Smooth muscle cell (in vitro differentiated cells): ENCODE measurements around the gene GPATCH3. TPM values are rescaled to one million over a fixed set of nuclear protein-coding genes. Genes with fewer than 3 reads are reported as not detected.
"Not testable (repeated sequence)": the region's sequence is repeated elsewhere in the genome, so short reads cannot be mapped to it uniquely, and the experiment has no call there.

Source experiments
- DNase-seq: peaks from one replicate; lab custom pipeline; 2025; ENCODE audit not compliant: unreplicated experiment; lab: John Stamatoyannopoulos, UW
- H2AFZ ChIP-seq: fragments of 200-600 bp; sonication (generic); 2 replicates; pipeline ENCODE4 v1.6.0; 2016; ENCODE audit warnings: antibody characterized with exemption, low read depth, mild to moderate bottlenecking
- H3F3A ChIP-seq: fragments of 200-600 bp; sonication (generic); 2 replicates; pipeline ENCODE4 v1.6.0; 2017; ENCODE audit warnings: antibody characterized with exemption, low read depth
- H3K27ac ChIP-seq: fragments of 200-600 bp; sonication (generic); 2 replicates; pipeline ENCODE4 v1.5.1; 2016; ENCODE audit warnings: low read depth, mild to moderate bottlenecking
- H3K27me3 ChIP-seq: fragments of 200-600 bp; sonication (generic); 2 replicates; pipeline ENCODE4 v1.6.1; 2016; ENCODE audit warnings: low read depth, mild to moderate bottlenecking
- H3K36me3 ChIP-seq: fragments of 200-600 bp; sonication (generic); 2 replicates; pipeline ENCODE4 v1.5.1; 2016; ENCODE audit warnings: low read depth
- H3K4me1 ChIP-seq: fragments of 200-600 bp; sonication (generic); 2 replicates; pipeline ENCODE4 v1.5.1; 2016; ENCODE audit warnings: low read depth
- H3K4me2 ChIP-seq: fragments of 200-600 bp; sonication (generic); 2 replicates; pipeline ENCODE4 v1.6.0; 2016; ENCODE audit warnings: mild to moderate bottlenecking
- H3K4me3 ChIP-seq: fragments of 200-600 bp; sonication (generic); 2 replicates; pipeline ENCODE4 v1.5.1; 2016; ENCODE audit warnings: mild to moderate bottlenecking
- H3K79me2 ChIP-seq: fragments of 200-600 bp; sonication (generic); 2 replicates; pipeline ENCODE4 v1.6.0; 2016; ENCODE audit warnings: low read depth, mild to moderate bottlenecking
- H3K9ac ChIP-seq: fragments of 200-600 bp; sonication (generic); 2 replicates; pipeline ENCODE4 v1.6.0; 2016; ENCODE audit warnings: low read depth
- H3K9me3 ChIP-seq: fragments of 200-600 bp; sonication (generic); replicated peaks from 2 replicates; pipeline ENCODE4 v1.5.1; 2016; ENCODE audit warnings: low read depth
- H4K20me1 ChIP-seq: fragments of 200-600 bp; sonication (generic); 2 replicates; pipeline ENCODE4 v1.6.0; 2016; ENCODE audit warnings: low read depth
- WGBS: methylation state at CpG from one replicate; pipeline ENCODE4 v1.1.7; 2016; ENCODE audit warnings: low lambda C conversion rate; 5-methylcytosine and 5-hydroxymethylcytosine counted together
- polyA plus RNA-seq: library from polyadenylated mRNA; unstranded; fragments of >200 nt; fragmentation: Nextera tagmentation; extraction: Ambion mirVana; gene quantifications from 2 replicates; pipeline ENCODE4 v1.2.1, GENCODE V29; 2016
- total RNA-seq: library from RNA; depleted of rRNA; stranded (reverse); fragments of >200 nt; gene quantifications from 2 replicates; pipeline ENCODE4 v1.2.3, GENCODE V29; 2014
- TF ChIP-seq, protein P1 (sequence below): fragments of 200-600 bp; sonication (generic); IDR thresholded peaks from 2 replicates; pipeline ENCODE4 v1.5.1; 2017; ENCODE audit warnings: borderline replicate concordance, mild to moderate bottlenecking, antibody characterized with exemption; ENCODE audit not compliant: insufficient read depth, poor library complexity, severe bottlenecking

Gene GPATCH3
- total and polyA plus RNA-seq, 2 experiments from 2014 or later, result 5.6 to 17.4 TPM

DNA sequence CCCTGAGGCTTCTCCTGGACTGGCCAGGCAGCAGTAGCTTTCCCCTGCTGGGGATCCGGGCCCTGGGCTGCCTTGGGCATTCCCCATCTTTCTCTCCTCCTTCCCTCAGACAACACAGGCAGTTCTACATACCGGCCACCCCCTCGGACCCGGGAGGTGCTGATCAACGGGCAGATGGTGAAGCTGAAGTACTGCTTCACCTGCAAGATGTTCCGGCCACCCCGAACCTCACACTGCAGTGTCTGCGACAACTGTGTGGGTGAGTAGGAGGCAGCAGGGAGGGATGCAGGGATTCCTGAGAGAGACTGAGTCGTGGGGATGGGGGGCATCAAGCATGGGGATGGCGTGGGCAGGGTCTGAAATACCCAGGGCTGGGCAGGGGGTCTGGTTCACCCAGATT, 51.8 kb downstream of the GPATCH3 start:
- H3K79me2 ChIP-seq, result no peaks in the 10 kb centered on the region
- H3F3A ChIP-seq, result no peaks in the 10 kb centered on the region
- H4K20me1 ChIP-seq, result peaks cover 3% of the 10 kb centered on the region
- WGBS, result 92% methylated on average over 10 of the region's 10 CpGs
- H3K4me1 ChIP-seq, result no peaks in the 10 kb centered on the region
- H3K36me3 ChIP-seq, result no peaks in the 10 kb centered on the region
- H3K27me3 ChIP-seq, result no peaks in the 10 kb centered on the region
- no peak for DNase-seq
- H3K27ac ChIP-seq, result peak overlapping the region; percentile 23
- no peak overlapping the region for H2AFZ ChIP-seq
- no peak overlapping the region for H3K4me2 ChIP-seq
- no peak overlapping the region for H3K4me3 ChIP-seq
- no peaks in the 10 kb centered on the region for H3K9me3 ChIP-seq
- TF ChIP-seq, protein P1, sequence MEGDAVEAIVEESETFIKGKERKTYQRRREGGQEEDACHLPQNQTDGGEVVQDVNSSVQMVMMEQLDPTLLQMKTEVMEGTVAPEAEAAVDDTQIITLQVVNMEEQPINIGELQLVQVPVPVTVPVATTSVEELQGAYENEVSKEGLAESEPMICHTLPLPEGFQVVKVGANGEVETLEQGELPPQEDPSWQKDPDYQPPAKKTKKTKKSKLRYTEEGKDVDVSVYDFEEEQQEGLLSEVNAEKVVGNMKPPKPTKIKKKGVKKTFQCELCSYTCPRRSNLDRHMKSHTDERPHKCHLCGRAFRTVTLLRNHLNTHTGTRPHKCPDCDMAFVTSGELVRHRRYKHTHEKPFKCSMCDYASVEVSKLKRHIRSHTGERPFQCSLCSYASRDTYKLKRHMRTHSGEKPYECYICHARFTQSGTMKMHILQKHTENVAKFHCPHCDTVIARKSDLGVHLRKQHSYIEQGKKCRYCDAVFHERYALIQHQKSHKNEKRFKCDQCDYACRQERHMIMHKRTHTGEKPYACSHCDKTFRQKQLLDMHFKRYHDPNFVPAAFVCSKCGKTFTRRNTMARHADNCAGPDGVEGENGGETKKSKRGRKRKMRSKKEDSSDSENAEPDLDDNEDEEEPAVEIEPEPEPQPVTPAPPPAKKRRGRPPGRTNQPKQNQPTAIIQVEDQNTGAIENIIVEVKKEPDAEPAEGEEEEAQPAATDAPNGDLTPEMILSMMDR, result no peak
- H3K9ac ChIP-seq, result no peak overlapping the region

DNA sequence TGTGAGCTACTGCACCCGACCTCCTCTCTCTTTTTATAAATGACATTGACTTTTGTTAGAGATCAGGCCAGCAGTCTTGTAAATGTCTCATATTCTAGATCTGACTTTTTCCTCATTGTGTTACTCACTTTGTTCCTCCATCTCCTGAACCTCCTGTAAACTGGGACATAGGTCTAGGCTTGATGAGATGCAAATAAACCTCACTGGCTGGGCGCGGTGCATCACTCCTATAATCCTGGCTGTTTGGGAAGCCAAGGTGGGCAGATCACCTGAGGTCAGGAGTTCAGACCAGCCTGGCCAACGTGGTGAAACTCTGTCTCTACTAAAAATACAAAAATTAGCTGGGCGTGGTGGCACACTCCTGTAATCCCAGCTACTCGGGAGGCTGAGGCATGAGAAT, 52.4 kb downstream of the GPATCH3 start:
- not testable (repeated sequence) for H3F3A ChIP-seq, H3K9ac ChIP-seq, H3K36me3 ChIP-seq, H4K20me1 ChIP-seq, H3K79me2 ChIP-seq, H3K9me3 ChIP-seq, DNase-seq, H3K27ac ChIP-seq, H3K27me3 ChIP-seq, H3K4me3 ChIP-seq, H2AFZ ChIP-seq, H3K4me1 ChIP-seq, H3K4me2 ChIP-seq
- 91% methylated on average over 6 of the region's 6 CpGs for WGBS

DNA sequence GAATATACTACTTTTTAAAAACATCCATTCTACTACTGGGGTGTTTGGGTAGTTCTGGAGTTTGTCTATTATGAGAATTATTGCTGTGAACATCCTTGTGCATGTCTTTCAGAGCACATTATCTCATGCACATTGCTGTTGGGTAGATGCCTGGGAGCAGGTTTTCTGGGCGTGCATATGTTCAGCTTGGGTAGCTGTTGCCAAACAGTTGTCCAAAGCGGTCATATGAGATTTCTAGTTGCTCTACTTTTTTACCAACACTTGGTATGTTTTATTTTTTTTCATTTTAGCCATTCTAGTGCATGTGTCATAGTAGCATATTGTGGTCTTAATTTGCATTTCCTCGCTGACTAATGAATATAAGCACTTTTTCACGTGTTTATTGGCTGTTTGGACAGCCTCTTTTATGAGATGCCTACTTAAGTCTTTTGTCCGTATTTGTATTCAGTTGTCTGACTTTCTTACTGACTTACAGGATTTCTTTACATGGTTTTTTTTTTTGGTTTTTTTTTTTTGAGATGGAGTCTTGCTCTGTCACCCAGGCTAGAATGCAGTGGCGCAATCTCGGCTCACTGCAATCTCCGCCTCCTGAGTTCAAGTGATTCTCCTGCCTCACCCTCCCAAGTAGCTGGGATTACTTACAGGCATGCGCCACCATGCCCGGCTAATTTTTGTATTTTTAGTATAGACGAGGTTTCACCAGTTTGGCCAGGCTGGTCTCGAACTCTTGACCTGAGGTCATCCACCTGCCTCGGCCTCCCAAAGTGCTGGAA, 55.7 kb downstream of the GPATCH3 start:
- TF ChIP-seq, protein P1, result no peak
- H3F3A ChIP-seq, result no peaks in the 10 kb centered on the region
- H3K4me3 ChIP-seq, result no peak overlapping the region
- no peak overlapping the region for H3K27ac ChIP-seq
- no peak for DNase-seq
- H3K4me2 ChIP-seq, result no peak overlapping the region
- H3K36me3 ChIP-seq, result no peaks in the 10 kb centered on the region
- peaks cover 3% of the 10 kb centered on the region for H4K20me1 ChIP-seq
- no peaks in the 10 kb centered on the region for H3K9me3 ChIP-seq
- no peaks in the 10 kb centered on the region for H3K4me1 ChIP-seq
- H3K79me2 ChIP-seq, result no peaks in the 10 kb centered on the region
- H3K27me3 ChIP-seq, result no peaks in the 10 kb centered on the region
- no peak overlapping the region for H3K9ac ChIP-seq
- H2AFZ ChIP-seq, result no peak overlapping the region
- WGBS, result 95% methylated on average over 13 of the region's 13 CpGs

Other genes starting within 250 kb of the GPATCH3 start
- gene ARID1A, start 204.5 kb downstream of the GPATCH3 start, total RNA-seq, result 30.4 and 33.1 TPM in 2 replicates
- 17.5 and 24.9 TPM in 2 replicates for gene ARID1A, start 204.5 kb downstream of the GPATCH3 start, polyA plus RNA-seq
- gene PIGV, start 112.5 kb downstream of the GPATCH3 start, total RNA-seq, result 9.9 and 13.8 TPM in 2 replicates
- 8.7 and 9.4 TPM in 2 replicates for gene PIGV, start 112.5 kb downstream of the GPATCH3 start, polyA plus RNA-seq
- 16.7 and 52.5 TPM in 2 replicates for gene ZDHHC18, start 73.8 kb downstream of the GPATCH3 start, total RNA-seq
- gene ZDHHC18, start 73.8 kb downstream of the GPATCH3 start, polyA plus RNA-seq, result 20.3 and 20.8 TPM in 2 replicates
- gene SFN, start 37.3 kb downstream of the GPATCH3 start, total RNA-seq, result 62.8 and 110 TPM in 2 replicates
- 112 and 320 TPM in 2 replicates for gene SFN, start 37.3 kb downstream of the GPATCH3 start, polyA plus RNA-seq
- gene GPN2, start 10.2 kb downstream of the GPATCH3 start, total RNA-seq, result 7.3 and 13.3 TPM in 2 replicates
- gene GPN2, start 10.2 kb downstream of the GPATCH3 start, polyA plus RNA-seq, result 29.4 and 36.3 TPM in 2 replicates
- gene NR0B2, start 13.5 kb upstream of the GPATCH3 start, total RNA-seq, result not detected in 2 replicates
- not detected in 2 replicates for gene NR0B2, start 13.5 kb upstream of the GPATCH3 start, polyA plus RNA-seq
- 23.9 and 29.3 TPM in 2 replicates for gene NUDC, start 21.3 kb upstream of the GPATCH3 start, total RNA-seq
- gene NUDC, start 21.3 kb upstream of the GPATCH3 start, polyA plus RNA-seq, result 122 and 131 TPM in 2 replicates
- 2.5 and 2.7 TPM in 2 replicates for gene KDF1, start 60.0 kb upstream of the GPATCH3 start, total RNA-seq
- gene KDF1, start 60.0 kb upstream of the GPATCH3 start, polyA plus RNA-seq, result 0.96 and 10.0 TPM in 2 replicates
- gene TRNP1, start 93.2 kb upstream of the GPATCH3 start, total RNA-seq, result 4.4 and 14.1 TPM in 2 replicates
- 18.6 and 19.9 TPM in 2 replicates for gene TRNP1, start 93.2 kb upstream of the GPATCH3 start, polyA plus RNA-seq
- gene TENT5B, start 112.4 kb upstream of the GPATCH3 start, total RNA-seq, result 8.5 and 11.0 TPM in 2 replicates
- 12.7 and 24.8 TPM in 2 replicates for gene TENT5B, start 112.4 kb upstream of the GPATCH3 start, polyA plus RNA-seq